HG03565 (cell line): Measurements from ENCODE around the gene HGF.
A peak's percentile ranks its signal among the peaks of the same experiment; 100 is the strongest.
"Not testable (repeated sequence)": the region's sequence is repeated elsewhere in the genome, so short reads cannot be mapped to it uniquely, and the experiment has no call there.

ENCODE experiments used
- ATAC-seq: cut with Tn5 transposase; IDR thresholded peaks from one replicate; pipeline ENCODE4 v1.9.1; 2021; ENCODE audit warnings: mild to moderate bottlenecking, moderate library complexity; ENCODE audit not compliant: unreplicated experiment

HGF gene

GRCh38 chr7:81725003-81725811 lies 44.6 kb downstream of the HGF start:
- ATAC-seq: no peak

- not testable (repeated sequence) for ATAC-seq
Measured at GRCh38 chr7:81722250-81722649, 47.6 kb downstream of the HGF start.

- no peak for ATAC-seq
Measured at GRCh38 chr7:81721437-81721836, 48.4 kb downstream of the HGF start.

GRCh38 chr7:81719865-81720264 lies 50.0 kb downstream of the HGF start:
- no peak for ATAC-seq

GRCh38 chr7:81715984-81716588 lies 53.8 kb downstream of the HGF start:
- ATAC-seq: no peak

GRCh38 chr7:81714306-81714705 lies 55.5 kb downstream of the HGF start:
- ATAC-seq: no peak

GRCh38 chr7:81710751-81711150 lies 59.1 kb downstream of the HGF start:
- ATAC-seq: no peak

- ATAC-seq: no peak
Measured at GRCh38 chr7:81709836-81710235, 60.0 kb downstream of the HGF start.

- no peak for ATAC-seq
Measured at GRCh38 chr7:81707966-81708365, 61.9 kb downstream of the HGF start.

- ATAC-seq: no peak
Measured at GRCh38 chr7:81707196-81707595, 62.7 kb downstream of the HGF start.

- ATAC-seq: no peak
Measured at GRCh38 chr7:81705206-81705605, 64.6 kb downstream of the HGF start.

- no peak for ATAC-seq
Measured at GRCh38 chr7:81704595-81704994, 65.3 kb downstream of the HGF start.

GRCh38 chr7:81698965-81699364 lies 70.9 kb downstream of the HGF start:
- ATAC-seq: no peak

GRCh38 chr7:81694711-81695110 lies 75.1 kb downstream of the HGF start:
- no peak for ATAC-seq

- ATAC-seq: no peak
Measured at GRCh38 chr7:81693894-81694293, 76.0 kb downstream of the HGF start.

- ATAC-seq: peak; percentile 61
Measured at GRCh38 chr7:81693080-81693479, 76.8 kb downstream of the HGF start.

- ATAC-seq: no peak
Measured at GRCh38 chr7:81692146-81692905, 77.5 kb downstream of the HGF start.

GRCh38 chr7:81691199-81691821 lies 78.5 kb downstream of the HGF start:
- ATAC-seq: no peak

GRCh38 chr7:81690688-81691087 lies 79.2 kb downstream of the HGF start:
- ATAC-seq: no peak

- no peak for ATAC-seq
Measured at GRCh38 chr7:81690251-81690650, 79.6 kb downstream of the HGF start.

GRCh38 chr7:81688622-81689411 lies 81.0 kb downstream of the HGF start:
- ATAC-seq: no peak
